ENCODE measurements around the gene SCN2A. TPM values are rescaled to one million over a fixed set of nuclear protein-coding genes. Genes with fewer than 3 reads are reported as not detected.

SCN2A gene
- total and polyA plus RNA-seq, 2 of the 4 experiments (the other 2 are of a cell fraction) = 0.24 to 0.54 TPM

DNA sequence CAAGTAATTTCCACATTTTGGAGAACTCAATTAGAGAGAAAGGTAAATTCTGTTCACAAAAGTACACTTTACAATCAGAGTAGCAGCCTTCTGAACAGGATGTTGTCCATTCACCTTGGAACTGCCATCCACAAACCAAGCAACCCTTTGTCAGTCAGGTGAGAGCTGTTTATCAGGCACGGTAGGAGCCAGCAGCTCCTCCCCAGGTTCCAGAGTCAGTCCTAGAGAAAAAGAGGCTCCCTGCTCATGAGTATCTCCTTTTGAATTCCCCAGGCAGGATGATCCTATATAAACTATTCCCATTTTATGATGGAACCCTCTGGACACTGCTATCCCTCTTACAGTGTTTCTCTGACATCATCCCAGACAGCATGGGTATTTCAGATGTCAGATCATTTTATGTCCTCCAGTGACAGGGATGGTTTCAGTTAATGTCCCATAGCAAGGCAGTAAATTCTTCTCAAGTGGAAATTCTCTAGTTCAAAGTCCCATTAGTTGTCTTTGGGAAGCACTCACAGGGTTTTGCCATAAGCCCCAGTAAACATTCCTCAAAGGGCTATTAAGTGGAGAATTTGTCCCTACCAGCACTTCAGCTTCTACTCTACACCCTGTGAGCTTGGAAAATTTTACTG, 195.8 kb downstream of the SCN2A start:
- Histone ChIP-seq H3K79me1 (ENCODE audit: low read depth in 1 of 2, low read length in 2 of 2) (no peaks in the 10 kb centered on the region), H3K14ac (replicated peaks; ENCODE audit: low read depth, low read length) (no peak overlapping the region), H2BK15ac (ENCODE audit: low read depth, low read length) (no peak overlapping the region), H3K23ac (ENCODE audit: low read depth, low read length) (no peak overlapping the region), H4K20me1 (ENCODE audit: insufficient read depth, low read length) (no peaks in the 10 kb centered on the region), H3K4ac (ENCODE audit: low read depth, low read length) (no peak overlapping the region), H3K4me2 (ENCODE audit: low read depth, low read length) (no peak overlapping the region), H2BK20ac (ENCODE audit: low read depth, low read length) (no peak overlapping the region), H3K4me1 (ENCODE audit: control insufficient read depth, insufficient read depth, low read length) (no peaks in the 10 kb centered on the region), H3K9me3 (ENCODE audit: control insufficient read depth, insufficient read depth, low read length) (no peaks in the 10 kb centered on the region), H2AK5ac (ENCODE audit: low read depth, low read length) (no peak overlapping the region), H3K27ac (ENCODE audit: insufficient read depth, low read length) (no peak overlapping the region), H3K9me1 (ENCODE audit: insufficient read depth, low read length) (no peaks in the 10 kb centered on the region), H4K5ac (ENCODE audit: low read depth, low read length) (no peak overlapping the region), H3K18ac (ENCODE audit: low read depth, low read length) (no peak overlapping the region), H4K91ac (ENCODE audit: insufficient read depth, low read depth, low read length) (no peak overlapping the region), H3K9ac (ENCODE audit: low read depth, low read length) (no peak overlapping the region), H3K56ac (ENCODE audit: extremely low read depth, insufficient read depth, low read length) (no peak overlapping the region), H2BK120ac (ENCODE audit: low read depth, low read length) (no peak overlapping the region), H2AK9ac (replicated peaks; ENCODE audit: low read depth, low read length, poor library complexity) (no peak overlapping the region), H2AFZ (replicated peaks; ENCODE audit: low read length, poor library complexity) (no peak overlapping the region), H3K27me3 (ENCODE audit: control insufficient read depth, insufficient read depth, low read length) (no peaks in the 10 kb centered on the region), H3K4me3 (ENCODE audit: insufficient read depth, low read depth, low read length) (no peak overlapping the region), H2BK5ac (ENCODE audit: low read depth, low read length, poor library complexity, severe bottlenecking) (no peak overlapping the region), H4K8ac (ENCODE audit: low read depth in 2 of 2, low read length in 2 of 2) (no peak overlapping the region), H3K36me3 (ENCODE audit: control insufficient read depth, insufficient read depth, low read length) (no peaks in the 10 kb centered on the region)
- no peak for DNase-seq
- in situ Hi-C loops (cut with MboI; ENCODE audit: low sequenced_read_pairs) = no loop called here
- ATAC-seq (ENCODE audit: low read depth) = no peak
- dilution Hi-C loops (cut with HindIII; ENCODE audit: low sequenced_read_pairs, unreplicated experiment) = no loop called here
- ChIA-PET CTCF (no interaction called here), POLR2A (ENCODE audit: unreplicated experiment) (interaction anchor here (0.6 kb wide), 1 partner anchor 150 kb away, joined by 3 read pairs; no protein-coding TSS in a partner anchor)
- intact Hi-C loops (cut with micrococcal nuclease) = no loop called here
- no CpG with 5 or more reads among the region's 1 CpG for WGBS, 2 experiments (ENCODE audit: extremely low coverage in 2 of 2, insufficient read length in 1 of 2)
- no TSS peak for BruUV-seq (replicated peaks)
- TF ChIP-seq MXI1 (IDR thresholded peaks at IDR 0.05; ENCODE audit: borderline replicate concordance, low read depth, low read length) = no peak
